Measurements from ENCODE around the gene NPAS3. TPM values are rescaled to one million over a fixed set of nuclear protein-coding genes. Genes with fewer than 3 reads are reported as not detected.

NPAS3 gene
- total and polyA plus RNA-seq, 2 of the 8 experiments (the other 6 are each of a cell fraction or from before 2014, with no cell fraction given): 0.11 to 0.60 TPM

DNA sequence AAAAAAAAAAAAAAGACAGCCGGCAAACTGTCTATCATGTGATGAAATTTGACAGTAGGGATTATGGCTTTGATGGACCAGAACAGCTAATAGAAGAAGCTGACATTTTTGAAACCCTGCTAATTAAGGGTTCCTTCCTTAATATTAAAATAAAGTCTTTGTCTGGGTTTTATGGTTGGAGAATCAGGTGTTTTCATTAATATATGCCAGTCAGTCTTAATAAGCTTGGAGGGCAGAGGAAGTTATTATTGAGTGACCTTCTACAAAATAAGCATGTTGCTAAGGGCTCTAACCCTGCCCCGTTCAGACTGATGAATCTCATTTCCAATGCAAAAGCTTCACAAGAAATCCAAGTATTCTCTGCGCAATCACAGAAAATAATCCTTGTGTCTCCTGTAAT, 722.4 kb downstream of the NPAS3 start:
- ChIA-PET CTCF (ENCODE audit: partially characterized antibody) (interaction anchor here (0.6 to 1.7 kb wide), 5 partner anchors 13 to 437 kb away, joined by 3 to 9 read pairs (median 3); no protein-coding TSS in a partner anchor), POLR2A (ENCODE audit: partially characterized antibody) (no interaction called here)
- FAIRE-seq (no peak), DNase-seq (ENCODE audit: low read depth in 1 of 2, low spot score in 2 of 2) (no peak)
- H3K27me3 ChIP-seq (replicated peaks in 1 of 4; ENCODE audit: control insufficient read depth in 3 of 4, extremely low read depth in 1 of 4, insufficient read depth in 3 of 4, low read length in 3 of 4): no peaks in the 10 kb centered on the region
- no peaks in the 10 kb centered on the region for H4K20me1 ChIP-seq (replicated peaks in 1 of 2; ENCODE audit: control insufficient read depth in 1 of 2, insufficient read depth in 2 of 2, low read length in 2 of 2)
- 95% methylated on average over 2 of the region's 3 CpGs; no CpG with 5 or more reads in 1 of the 2 experiments for WGBS, 2 experiments (ENCODE audit: extremely low coverage in 1 of 2, insufficient coverage in 1 of 2, insufficient read length in 1 of 2, insufficient replicate concordance in 2 of 2, low coverage in 1 of 2, low lambda C conversion rate in 2 of 2, missing lambda C conversion rate in 1 of 2)
- no peak overlapping the region for H2AK5ac ChIP-seq (ENCODE audit: low read depth, low read length)
- H3K23ac ChIP-seq (ENCODE audit: insufficient read length): no peak overlapping the region
- H3K18ac ChIP-seq (ENCODE audit: extremely low read depth, low read length): no peak overlapping the region
- H3K4me1 ChIP-seq (replicated peaks in 1 of 4; ENCODE audit: control insufficient read depth in 3 of 4, insufficient read depth in 4 of 4, low read length in 3 of 4): no peaks in the 10 kb centered on the region
- H3K14ac ChIP-seq (ENCODE audit: insufficient read length): no peak overlapping the region
- no peak overlapping the region for H3K56ac ChIP-seq (replicated peaks; ENCODE audit: insufficient read length, low read depth, low read length)
- no peaks in the 10 kb centered on the region for H3K9me3 ChIP-seq (ENCODE audit: insufficient read depth in 2 of 2, low read depth in 1 of 2, low read length in 1 of 2)
- no peak overlapping the region for H3K9ac ChIP-seq (replicated peaks in 1 of 4; ENCODE audit: extremely low read depth in 1 of 4, low read depth in 3 of 4, low read length in 3 of 4)
- no peak overlapping the region for H3K4me3 ChIP-seq (ENCODE audit: extremely low read depth in 1 of 4, insufficient read depth in 2 of 4, low read depth in 3 of 4, low read length in 4 of 4)
- H3K36me3 ChIP-seq (ENCODE audit: control insufficient read depth in 2 of 4, insufficient read depth in 4 of 4, low read length in 3 of 4): no peaks in the 10 kb centered on the region
- H2BK12ac ChIP-seq (ENCODE audit: low read depth, low read length): no peak overlapping the region
- no peak overlapping the region for H2BK120ac ChIP-seq (replicated peaks; ENCODE audit: low read depth, low read length)
- H2BK20ac ChIP-seq (ENCODE audit: low read length): no peak overlapping the region
- no peak overlapping the region for H2AFZ ChIP-seq (ENCODE audit: low read length)
- no peak overlapping the region for H4K91ac ChIP-seq (replicated peaks; ENCODE audit: insufficient read length, low read length)
- no peak overlapping the region for H3K4me2 ChIP-seq (ENCODE audit: insufficient read depth in 1 of 2, low read depth in 2 of 2, low read length in 2 of 2)
- H3K27ac ChIP-seq (ENCODE audit: low read depth, low read length): no peak overlapping the region
- H2BK15ac ChIP-seq (ENCODE audit: low read length): no peak overlapping the region
- no peaks in the 10 kb centered on the region for H3K23me2 ChIP-seq (ENCODE audit: low read depth, low read length)
- no peak overlapping the region for H4K5ac ChIP-seq (ENCODE audit: insufficient read length, low read depth, low read length)
- H4K8ac ChIP-seq (ENCODE audit: extremely low read depth, insufficient read depth, low read length): no peak overlapping the region
- H3K79me1 ChIP-seq (ENCODE audit: low read depth, low read length): no peaks in the 10 kb centered on the region
- H3K4ac ChIP-seq (replicated peaks; ENCODE audit: insufficient read length, low read depth, low read length): no peak overlapping the region
- no peak overlapping the region for H2BK5ac ChIP-seq (ENCODE audit: low read depth, low read length)
- no peaks in the 10 kb centered on the region for H3K79me2 ChIP-seq (ENCODE audit: control insufficient read depth in 1 of 2, insufficient read depth in 2 of 2, low read length in 2 of 2)

Data from H1 (cell line).